IPS-18c (cell line): ENCODE results near the gene ATP8B3.

Source experiments
- H3K4me3 ChIP-seq: 2 replicates; pipeline ENCODE4 v1.7.0; 2013; ENCODE audit warnings: low read depth, mild to moderate bottlenecking, low read length, moderate library complexity; ENCODE audit not compliant: insufficient read depth
- H3K9me3 ChIP-seq: one replicate; pipeline ENCODE4 v1.6.1; 2013; ENCODE audit warnings: mild to moderate bottlenecking, low read length, moderate library complexity; ENCODE audit not compliant: control insufficient read depth, insufficient read depth

Gene ATP8B3

DNA sequence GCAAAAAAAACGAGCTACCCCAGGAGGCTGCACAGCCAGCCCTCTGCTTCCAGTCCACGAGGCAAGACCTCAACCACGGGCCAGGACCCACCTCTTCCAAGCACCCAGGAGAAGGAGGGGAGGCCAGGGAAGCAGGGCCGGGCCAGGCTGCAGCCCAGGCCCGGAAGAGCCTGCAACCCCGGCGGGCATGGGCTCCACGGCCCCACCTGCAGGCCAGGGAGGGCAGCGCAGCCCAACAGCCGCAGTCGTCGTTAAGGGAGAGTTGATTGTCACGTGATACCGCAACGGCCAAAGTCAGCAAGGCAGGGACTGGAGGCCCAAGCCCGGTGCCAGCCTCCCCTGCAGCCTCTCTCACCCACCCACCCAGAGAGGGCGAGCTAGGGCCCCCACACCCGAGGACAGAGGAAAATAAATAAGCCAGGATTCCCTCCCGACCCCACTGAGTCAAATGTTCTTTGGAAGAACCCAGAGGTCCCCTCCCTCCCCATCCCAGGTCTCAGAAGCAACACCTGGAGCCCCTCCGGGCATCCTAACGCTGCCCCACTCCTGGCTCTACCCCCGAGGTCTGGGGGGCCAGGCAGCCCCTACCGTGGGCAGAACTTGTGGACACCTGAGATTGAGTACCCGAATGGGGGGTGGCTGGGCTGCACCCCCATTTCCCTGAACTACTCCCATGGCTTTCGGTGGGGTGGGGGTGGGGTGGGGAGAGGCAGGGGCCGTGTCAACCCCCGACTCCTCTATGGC is 41.4 kb upstream of the ATP8B3 start:
- Histone ChIP-seq H3K4me3 (no peak overlapping the region), H3K9me3 (no peaks in the 10 kb centered on the region)

DNA sequence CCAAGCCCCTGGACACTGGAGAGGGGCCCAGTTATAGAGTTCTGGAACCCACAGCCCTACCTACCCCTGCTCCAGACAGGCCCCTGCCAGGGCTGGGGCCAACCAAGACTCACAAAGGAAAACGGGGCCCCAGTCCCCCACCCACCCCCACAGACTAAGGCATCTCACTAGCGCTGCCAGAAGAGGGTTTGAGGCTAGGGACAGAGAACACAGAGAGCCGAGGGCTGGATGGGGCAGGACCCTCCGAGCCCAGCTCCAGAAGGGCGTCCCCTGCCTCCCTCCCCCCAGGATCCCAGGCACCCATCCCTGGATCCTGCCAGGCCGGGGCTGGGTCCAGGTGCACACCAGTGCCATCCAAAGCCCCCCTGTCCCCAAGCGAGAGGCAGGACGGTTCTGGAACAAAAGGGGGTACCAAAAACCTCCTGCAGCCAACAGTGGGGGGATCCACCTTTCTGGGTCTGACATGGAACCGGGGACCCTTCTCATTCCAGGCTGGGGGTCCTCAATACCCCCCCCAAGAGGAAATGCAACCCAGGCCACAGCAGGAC is 40.6 kb upstream of the ATP8B3 start:
- H3K9me3 ChIP-seq: no peaks in the 10 kb centered on the region
- no peak overlapping the region for H3K4me3 ChIP-seq

DNA sequence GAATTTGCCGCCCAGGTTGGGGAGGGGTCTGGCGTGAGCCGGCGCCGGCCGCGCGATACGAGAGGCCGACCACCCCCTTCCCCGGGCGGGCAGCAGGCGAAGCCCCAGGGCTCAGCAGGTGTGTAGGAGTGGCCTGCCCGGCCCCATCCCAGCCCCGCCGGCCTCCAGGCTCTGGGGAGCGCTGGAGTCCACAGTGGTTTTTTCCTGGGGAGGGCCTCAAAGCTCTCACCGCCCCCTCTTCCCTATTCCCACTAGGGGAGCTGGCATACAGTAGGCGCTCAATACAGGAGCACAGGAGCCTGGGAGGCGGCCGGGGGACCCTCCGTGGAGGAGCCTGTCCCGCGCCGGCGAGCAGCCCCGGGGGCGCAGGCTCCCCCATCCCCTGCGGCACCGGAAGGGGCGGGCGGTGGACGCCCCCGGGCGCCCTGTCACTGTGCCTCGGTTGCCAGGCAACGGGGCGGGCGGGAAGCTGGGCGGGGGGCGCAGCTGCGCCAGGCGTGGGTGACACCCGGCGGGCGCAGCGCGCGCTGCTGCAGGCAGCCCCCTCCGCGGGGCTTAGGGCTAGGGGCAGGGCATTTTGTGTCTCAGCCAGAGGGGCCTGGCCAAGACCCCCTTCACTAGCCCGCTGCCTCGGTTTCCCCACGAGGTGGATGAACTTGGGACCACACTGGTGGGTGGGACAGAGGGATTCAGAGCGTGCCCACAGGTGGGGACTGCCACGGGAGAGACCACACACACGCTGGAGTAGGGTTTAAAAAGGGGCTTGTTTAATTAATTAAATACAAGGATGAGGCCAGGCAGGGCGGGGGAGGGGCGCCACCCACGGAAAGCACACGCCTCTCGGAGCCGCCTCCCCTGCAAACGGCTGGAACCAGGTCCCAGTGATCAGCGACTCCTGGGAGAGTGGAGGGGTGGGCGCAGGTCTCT is 39.8 kb upstream of the ATP8B3 start:
- H3K9me3 ChIP-seq: no peaks in the 10 kb centered on the region
- H3K4me3 ChIP-seq: no peak overlapping the region

DNA sequence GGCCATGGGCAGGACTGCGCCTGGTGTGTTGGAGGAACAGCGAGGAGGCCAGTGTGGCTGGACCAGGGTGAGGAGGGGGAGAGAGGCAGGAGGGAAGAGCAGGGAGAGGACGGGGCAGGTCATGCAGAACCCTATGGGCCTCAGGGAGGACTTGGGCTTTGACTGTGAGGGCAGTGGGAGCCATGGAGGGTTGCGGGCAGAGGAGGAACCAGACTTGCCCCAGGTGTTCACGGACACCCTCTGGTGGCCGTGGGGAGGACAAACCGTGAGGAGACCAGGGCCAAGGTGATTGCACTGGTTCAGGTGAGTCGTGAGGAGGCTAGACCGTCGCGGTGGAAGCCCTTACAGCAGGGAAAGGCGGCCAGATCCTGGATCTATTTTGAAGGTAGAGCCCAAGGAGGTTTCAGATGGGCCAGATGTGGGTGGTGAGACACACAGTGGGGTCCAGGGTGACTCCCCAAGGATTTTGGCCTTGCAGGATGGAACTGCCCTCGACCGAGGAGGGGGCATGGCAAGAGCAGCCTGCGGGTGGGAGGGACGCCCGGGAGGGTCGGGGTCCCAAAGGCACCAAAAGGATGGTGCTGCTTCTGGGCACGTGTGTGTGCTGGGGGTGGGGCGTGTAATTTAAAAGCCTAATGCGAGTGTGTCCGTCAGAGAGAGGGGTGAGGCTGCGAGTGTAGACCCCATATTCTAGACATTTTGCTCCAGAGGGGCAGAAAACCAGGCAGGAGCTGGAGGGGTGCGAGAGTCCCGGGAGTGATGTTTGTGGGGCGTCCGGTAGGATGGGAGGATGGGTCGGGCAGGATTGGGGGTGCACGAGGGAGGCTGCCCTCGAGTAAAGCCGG is 39.0 kb upstream of the ATP8B3 start:
- no peak overlapping the region for H3K4me3 ChIP-seq
- no peaks in the 10 kb centered on the region for H3K9me3 ChIP-seq

DNA sequence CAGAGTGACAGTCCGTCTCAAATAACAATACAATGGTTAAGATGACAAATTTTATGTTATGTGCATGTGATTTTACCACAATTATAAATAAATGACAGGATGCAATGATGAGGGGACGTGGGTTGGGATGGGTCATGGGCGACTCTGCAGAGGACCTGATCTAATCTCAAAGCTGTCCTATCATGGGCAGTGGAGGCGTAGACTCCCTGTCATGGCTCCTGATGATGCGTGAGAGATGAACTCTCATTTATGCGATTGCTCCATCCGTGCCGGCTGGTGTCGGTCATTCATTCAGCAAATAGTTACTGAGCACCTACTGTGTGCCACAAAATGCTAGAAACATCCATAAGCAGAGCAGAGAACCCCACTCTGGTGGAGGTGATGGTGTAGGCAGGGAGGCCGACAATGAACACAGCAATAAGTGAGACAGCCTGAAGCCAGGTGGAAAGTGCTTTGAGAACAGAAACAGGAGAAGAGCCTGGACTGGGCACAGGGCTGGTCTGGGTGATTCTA is 37.9 kb upstream of the ATP8B3 start:
- Histone ChIP-seq H3K9me3 (no peaks in the 10 kb centered on the region), H3K4me3 (no peak overlapping the region)

DNA sequence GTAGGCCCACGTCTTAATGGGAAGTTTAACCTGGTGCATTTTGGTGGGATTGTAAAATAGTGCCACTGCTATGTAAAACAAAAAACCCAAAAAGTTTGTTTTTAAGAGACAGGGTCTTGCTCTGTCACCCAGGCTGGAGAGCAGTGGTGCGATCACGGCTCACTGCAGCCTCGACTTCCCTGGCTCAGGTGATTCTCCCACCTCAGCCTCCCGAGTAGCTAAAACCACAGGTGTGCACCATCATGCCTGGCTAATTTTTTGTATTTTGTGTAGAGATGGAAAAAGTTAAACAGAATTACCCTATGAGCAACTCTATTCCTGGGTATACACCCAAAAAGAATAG is 37.0 kb upstream of the ATP8B3 start:
- H3K4me3 ChIP-seq: no peak overlapping the region
- no peaks in the 10 kb centered on the region for H3K9me3 ChIP-seq

DNA sequence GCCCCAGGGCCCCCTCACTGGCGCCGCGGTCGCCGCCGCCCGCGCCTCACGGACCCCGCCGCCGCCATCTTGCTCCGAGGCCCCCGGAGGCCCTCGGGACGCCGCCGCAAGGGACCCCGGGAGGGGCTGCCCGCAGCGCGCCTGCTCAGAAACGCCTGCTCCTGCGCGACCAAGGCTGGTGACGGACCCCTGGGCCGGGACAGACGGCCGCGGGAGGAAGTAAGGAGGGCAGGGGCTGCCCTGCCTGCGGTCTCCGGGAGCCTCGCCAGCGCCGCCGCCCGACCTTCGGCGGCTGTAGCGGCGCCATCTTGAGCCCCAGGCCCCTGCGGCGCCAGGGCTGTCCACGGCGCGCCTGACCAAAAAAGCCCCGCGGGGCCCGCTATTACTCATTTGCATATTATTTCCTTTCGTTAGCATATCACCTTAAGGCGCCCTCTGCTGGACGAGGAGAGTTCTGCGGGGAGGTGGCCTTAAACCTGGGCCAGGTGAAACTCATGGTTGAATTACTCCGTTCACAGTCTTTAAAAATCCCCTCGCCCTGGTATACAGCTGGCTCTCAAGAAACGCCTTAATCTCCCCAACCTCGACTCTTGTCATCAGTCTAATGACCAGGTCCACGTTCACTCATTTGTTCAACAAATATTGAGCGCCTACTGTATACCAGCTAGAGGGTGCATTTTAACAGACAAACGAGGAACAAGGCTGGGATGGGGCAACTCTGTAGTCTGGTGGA is 36.5 kb upstream of the ATP8B3 start, which contains the start of gene REXO1:
Gene REXO1 (minus strand): TSS at position 85 of the 733 bp plus-strand sequence. CDS start 125 bp downstream, outside the sequence.
- Histone ChIP-seq H3K9me3 (no peaks in the 10 kb centered on the region), H3K4me3 (peak within 1 kb of the TSS; percentile 93)

DNA sequence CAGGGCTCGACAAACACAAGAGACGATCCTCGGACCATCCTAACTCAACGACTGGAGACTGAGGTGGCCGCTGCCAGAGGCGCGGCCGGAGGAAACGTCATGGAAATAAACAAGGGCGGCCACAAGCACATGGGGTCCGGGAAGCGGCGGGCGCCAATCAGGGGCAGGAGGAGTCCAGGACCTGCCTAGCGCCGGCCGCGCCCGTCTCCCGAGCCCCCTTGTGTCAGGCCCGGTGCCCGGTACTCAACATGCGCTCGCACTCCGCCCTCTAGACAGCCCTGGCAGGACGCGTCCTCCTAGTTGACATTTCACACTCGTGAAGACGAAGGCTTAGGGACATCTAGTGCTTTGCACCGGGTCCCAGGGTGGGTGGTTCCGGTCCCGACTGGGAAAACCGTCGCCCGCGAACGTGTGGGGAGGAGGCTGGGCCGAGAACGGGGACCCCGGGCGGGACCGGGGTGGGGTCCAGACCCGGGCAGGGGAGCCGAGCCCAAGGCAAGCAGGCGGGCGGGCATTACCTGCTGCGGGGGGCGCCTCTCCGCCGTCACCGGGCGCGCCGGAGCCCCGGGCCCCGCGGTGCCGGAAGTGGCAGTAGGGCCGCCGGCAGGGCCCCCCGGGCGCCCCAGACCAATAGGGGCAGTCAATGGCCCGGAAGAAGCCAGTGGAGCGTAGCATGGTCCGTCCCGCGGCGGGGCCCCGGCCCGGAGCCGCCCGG is 35.8 kb upstream of the ATP8B3 start:
- Histone ChIP-seq H3K4me3 (peak overlapping the region; percentile 93), H3K9me3 (no peaks in the 10 kb centered on the region)

DNA sequence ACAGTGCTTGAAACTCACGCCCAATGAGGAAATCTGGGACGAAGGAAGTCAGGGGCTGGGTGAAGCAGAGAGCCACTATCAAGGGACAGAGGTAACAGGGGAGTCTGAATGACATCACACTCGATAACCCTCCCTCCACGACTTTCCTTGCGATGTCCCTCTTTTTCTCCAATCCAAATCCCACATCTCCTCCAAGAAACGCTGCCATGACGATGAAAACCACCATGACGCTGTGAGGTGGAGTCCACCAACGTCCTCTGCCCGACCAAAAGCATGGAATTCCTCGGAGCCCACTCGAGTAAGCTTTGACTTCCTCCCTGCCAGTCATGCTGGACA is 35.2 kb upstream of the ATP8B3 start:
- no peaks in the 10 kb centered on the region for H3K9me3 ChIP-seq
- peak overlapping the region; percentile 93 for H3K4me3 ChIP-seq

DNA sequence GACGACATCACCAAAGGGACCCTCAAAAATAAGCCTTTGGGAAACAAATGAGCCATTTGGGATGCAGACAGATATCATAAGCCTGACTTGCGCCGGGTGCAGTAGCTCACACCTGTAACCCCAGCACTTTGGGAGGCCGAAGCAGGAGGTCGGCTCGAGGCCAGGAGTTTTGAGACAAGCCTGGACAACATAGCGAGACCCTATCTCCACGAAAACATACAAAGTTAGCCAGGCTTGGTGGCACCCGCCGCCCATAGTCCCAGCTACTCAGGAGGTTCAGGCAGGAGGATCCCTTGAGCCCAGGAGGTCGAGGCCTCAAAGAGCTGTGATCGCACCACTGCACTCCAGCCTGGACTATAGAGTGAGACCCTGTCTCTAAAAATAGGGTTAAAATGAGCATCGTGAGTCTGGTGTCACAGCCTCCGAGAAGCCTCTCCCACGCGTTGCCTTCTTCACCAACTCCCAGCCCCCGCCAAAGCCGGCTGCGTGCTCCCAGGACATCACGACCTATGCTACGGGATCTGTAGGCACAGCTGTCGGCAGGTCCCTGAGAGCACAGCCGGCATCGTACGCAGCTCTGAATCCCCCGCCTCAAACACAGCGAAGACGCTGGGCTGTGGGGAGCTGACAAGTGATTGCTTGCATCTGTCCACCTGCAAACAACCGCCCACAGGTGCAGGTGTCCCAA is 34.6 kb upstream of the ATP8B3 start:
- H3K4me3 ChIP-seq: peak overlapping the region; percentile 93
- no peaks in the 10 kb centered on the region for H3K9me3 ChIP-seq

DNA sequence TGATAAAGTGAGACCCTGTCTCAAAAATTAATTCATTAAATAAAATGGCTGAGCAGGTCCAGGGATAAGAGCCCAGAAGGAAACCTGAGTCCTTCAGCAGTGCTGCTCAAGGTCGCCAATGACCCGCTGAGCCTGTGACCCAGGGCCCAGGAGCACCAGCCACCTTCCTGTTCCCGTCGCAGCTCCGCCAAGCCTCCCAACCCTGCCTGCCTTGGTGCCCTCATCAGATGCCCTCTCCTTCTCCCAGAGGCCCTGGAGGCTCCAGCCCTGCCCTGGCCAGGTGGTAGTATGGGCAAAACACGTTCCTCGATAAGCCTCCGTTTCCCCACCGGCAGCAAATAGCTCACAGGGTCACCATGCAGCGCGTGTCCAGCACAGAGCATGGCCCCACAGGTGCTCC is 33.6 kb upstream of the ATP8B3 start:
- no peak overlapping the region; the same call in 1 of the 2 replicates for H3K4me3 ChIP-seq

DNA sequence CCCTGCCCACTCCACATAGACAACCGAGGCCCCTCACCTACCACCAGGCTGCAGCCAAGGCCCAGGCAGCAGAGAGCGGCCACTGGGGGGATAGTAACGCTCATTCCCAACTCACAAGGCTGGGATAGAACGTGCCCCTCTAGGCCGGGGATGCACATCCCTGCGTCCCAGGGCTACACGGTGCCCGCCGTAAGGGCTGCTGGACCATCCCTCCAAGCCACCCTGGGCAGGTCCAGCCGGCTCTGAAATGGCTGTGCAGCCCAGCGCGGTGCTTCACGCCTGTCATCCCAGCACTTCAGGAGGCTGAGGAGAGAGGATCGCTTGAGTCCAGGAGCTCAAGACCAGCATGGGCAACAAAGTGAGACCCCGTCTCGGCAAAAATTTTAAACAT is 33.0 kb upstream of the ATP8B3 start:
- H3K9me3 ChIP-seq: no peaks in the 10 kb centered on the region

More for the DNA sequence above, 33.6 kb upstream of the ATP8B3 start:
- H3K9me3 ChIP-seq: no peaks in the 10 kb centered on the region

DNA sequence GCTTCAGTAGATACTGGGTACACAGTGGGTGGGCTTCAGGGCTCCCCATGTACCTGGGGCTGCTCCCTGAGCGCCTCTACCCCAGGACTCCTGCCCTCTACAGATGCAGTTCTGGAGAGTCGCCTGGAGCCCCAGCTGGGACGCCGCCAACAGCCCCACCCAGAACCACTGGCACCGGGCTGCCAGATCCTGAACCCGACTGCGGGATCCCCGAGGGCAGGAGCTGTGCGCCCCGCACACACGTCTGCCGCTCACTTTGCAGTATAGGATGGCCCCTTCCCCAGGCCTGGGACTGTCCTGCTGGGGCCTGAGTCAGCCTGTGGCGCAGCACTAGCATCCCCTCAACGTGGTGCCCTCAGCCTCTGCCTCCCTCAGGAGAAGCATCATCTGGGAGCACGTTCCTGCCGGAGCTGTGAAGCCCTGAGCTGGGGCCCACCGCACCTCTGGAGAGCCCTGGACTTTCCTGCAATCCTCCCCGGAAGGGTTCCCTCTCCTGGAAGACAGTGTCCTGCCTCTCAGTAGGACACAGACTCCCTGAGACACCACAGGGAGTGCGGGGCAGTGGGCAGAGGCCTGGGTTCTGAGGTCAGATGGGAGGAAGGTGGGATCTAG is 32.5 kb upstream of the ATP8B3 start:
- no peaks in the 10 kb centered on the region for H3K9me3 ChIP-seq
- H3K4me3 ChIP-seq: no peak overlapping the region

More for the DNA sequence above, 33.0 kb upstream of the ATP8B3 start:
- H3K4me3 ChIP-seq: no peak overlapping the region

DNA sequence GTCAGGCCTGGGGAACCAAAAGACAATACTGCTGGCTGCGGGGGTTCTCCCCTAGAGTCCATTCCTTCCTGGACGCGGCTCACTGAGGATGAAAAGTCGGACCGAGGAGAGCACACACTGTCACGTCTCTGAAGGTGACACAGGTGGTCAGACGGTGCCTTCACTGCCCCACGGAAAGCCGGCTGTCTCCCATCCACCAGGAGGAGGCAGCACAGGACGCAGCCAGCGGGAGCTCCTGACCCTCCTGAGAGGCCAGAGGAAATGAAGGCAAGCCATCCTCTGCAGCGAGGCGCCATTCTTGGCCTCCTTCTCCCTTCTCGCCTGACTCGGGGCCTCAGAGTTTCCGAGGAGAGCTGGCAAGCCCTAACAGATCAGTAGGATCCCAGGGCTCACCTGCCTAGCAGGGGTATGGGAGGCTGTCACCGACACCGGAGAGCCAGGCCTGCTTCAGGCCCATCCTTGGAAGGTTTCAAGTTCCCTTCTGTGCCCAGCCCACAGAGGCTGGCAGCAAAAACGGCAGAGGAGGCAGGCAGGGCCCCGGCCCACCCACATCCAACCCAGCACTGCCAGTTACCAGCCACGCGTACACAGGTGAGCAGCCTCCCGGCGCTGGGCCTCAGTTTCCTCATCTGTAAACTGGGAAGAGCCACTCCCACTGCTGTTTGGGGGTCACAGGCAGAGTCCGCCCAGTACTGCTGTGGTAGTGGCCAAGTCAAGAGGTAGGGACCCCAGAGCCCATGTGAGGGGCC is 31.7 kb upstream of the ATP8B3 start:
- Histone ChIP-seq H3K9me3 (no peaks in the 10 kb centered on the region), H3K4me3 (no peak overlapping the region)
